CD14-positive monocyte (primary cell): ENCODE measurements around the gene GPC6. TPM values are rescaled to one million over a fixed set of nuclear protein-coding genes. Genes with fewer than 3 reads are reported as not detected.

Experiments
- DNase-seq, 3 donors: peaks; one replicate each; pipeline ENCODE4 v3.0.0-alpha.2; 2011 to 2022
- H2AFZ ChIP-seq: 2 replicates; pipeline ENCODE4 v1.6.0; 2012; ENCODE audit warnings: mild to moderate bottlenecking, low read depth, low read length, inconsistent platforms; ENCODE audit not compliant: insufficient read depth, poor library complexity, severe bottlenecking
- H3K27ac ChIP-seq, 2 donors: 1 replicate in 1 of 2; 2 replicates in 1 of 2; pipeline ENCODE4 v1.5.1; 2012 to 2013; ENCODE audit warnings: low read length in 2 of 2, control low read depth in 1 of 2, inconsistent platforms in 1 of 2, low read depth in 1 of 2, mild to moderate bottlenecking in 1 of 2
- H3K27me3 ChIP-seq, 2 donors: one replicate each; pipeline versions ENCODE4 v1.6.0 to v1.6.1; 2011 to 2013; ENCODE audit warnings: low read length in 2 of 2; ENCODE audit not compliant: control insufficient read depth in 2 of 2, insufficient read depth in 2 of 2
- H3K36me3 ChIP-seq, 2 donors: replicated peaks in 1 of 2; 1 replicate in 1 of 2; 2 replicates in 1 of 2; pipeline versions ENCODE4 v1.5.1 to v1.6.1; 2012 to 2013; ENCODE audit warnings: low read length in 2 of 2, control low read depth in 1 of 2, inconsistent platforms in 1 of 2, mild to moderate bottlenecking in 1 of 2; ENCODE audit not compliant: insufficient read depth in 2 of 2, control insufficient read depth in 1 of 2
- H3K4me1 ChIP-seq, 2 donors: 1 replicate in 1 of 2; 2 replicates in 1 of 2; pipeline versions ENCODE4 v1.5.1 to v1.6.1; 2012 to 2013; ENCODE audit warnings: low read length in 2 of 2, control low read depth in 1 of 2, inconsistent platforms in 1 of 2, mild to moderate bottlenecking in 1 of 2, moderate library complexity in 1 of 2; ENCODE audit not compliant: insufficient read depth in 2 of 2, control insufficient read depth in 1 of 2
- H3K4me2 ChIP-seq: replicated peaks from 2 replicates; pipeline ENCODE3; 2012; ENCODE audit warnings: low read length, moderate library complexity, mild to moderate bottlenecking; ENCODE audit not compliant: poor library complexity, severe bottlenecking; ENCODE audit errors: extremely low read depth
- H3K4me3 ChIP-seq, 3 experiments: fragments of 200-600 bp in 1 of 3; sonication (generic) in 1 of 3; replicated peaks in 1 of 3; 1 replicate in 2 of 3; 2 replicates in 1 of 3; pipeline ENCODE4 v1.5.1; 2011 to 2013; ENCODE audit warnings: low read length in 3 of 3, mild to moderate bottlenecking in 3 of 3, control low read depth in 2 of 3, low read depth in 2 of 3, inconsistent platforms in 1 of 3, moderate library complexity in 1 of 3
- H3K79me2 ChIP-seq: 2 replicates; pipeline ENCODE4 v1.6.0; 2012; ENCODE audit warnings: mild to moderate bottlenecking, control low read depth, inconsistent platforms, low read length, moderate library complexity; ENCODE audit not compliant: insufficient read depth
- H3K9ac ChIP-seq: 2 replicates; pipeline ENCODE4 v1.6.0; 2017; ENCODE audit warnings: low read length, mild to moderate bottlenecking; ENCODE audit not compliant: insufficient read depth, poor library complexity, severe bottlenecking
- H3K9me3 ChIP-seq, 2 donors: replicated peaks in 1 of 2; 1 replicate in 1 of 2; 2 replicates in 1 of 2; pipeline versions ENCODE4 v1.5.1 to v1.6.1; 2012 to 2013; ENCODE audit warnings: low read length in 2 of 2, control low read depth in 1 of 2; ENCODE audit not compliant: control insufficient read depth in 1 of 2, insufficient read depth in 1 of 2
- H4K20me1 ChIP-seq: 2 replicates; pipeline ENCODE4 v1.6.0; 2012; ENCODE audit warnings: mild to moderate bottlenecking, low read length, control low read depth, moderate library complexity; ENCODE audit not compliant: insufficient read depth
- H3K27ac Mint-ChIP-seq, 7 donors: one replicate each; pipeline ENCODE4 v1.8.0; 2020; ENCODE audit warnings: mild to moderate bottlenecking in 7 of 7, mixed read lengths in 7 of 7, moderate library complexity in 6 of 7, inconsistent platforms in 2 of 7
- H3K27me3 Mint-ChIP-seq, 3 donors: one replicate each; pipeline ENCODE4 v1.8.0; 2021 to 2022; ENCODE audit warnings: low read depth in 3 of 3, mild to moderate bottlenecking in 3 of 3, mixed read lengths in 3 of 3, moderate library complexity in 3 of 3, inconsistent platforms in 1 of 3
- H3K36me3 Mint-ChIP-seq, 2 donors: one replicate each; pipeline ENCODE4 v1.8.0; 2020; ENCODE audit warnings: mixed read lengths in 2 of 2, inconsistent platforms in 1 of 2, mild to moderate bottlenecking in 1 of 2
- H3K4me1 Mint-ChIP-seq: one replicate; pipeline ENCODE4 v1.8.0; 2020; ENCODE audit warnings: mild to moderate bottlenecking, mixed read lengths
- H3K4me3 Mint-ChIP-seq, 2 donors: one replicate each; pipeline ENCODE4 v1.8.0; 2020; ENCODE audit warnings: mild to moderate bottlenecking in 2 of 2, mixed read lengths in 2 of 2, moderate library complexity in 1 of 2
- H3K9me3 Mint-ChIP-seq, 7 donors: one replicate each; pipeline ENCODE4 v1.8.0; 2020 to 2022; ENCODE audit warnings: mixed read lengths in 7 of 7, mild to moderate bottlenecking in 6 of 7, moderate library complexity in 6 of 7, inconsistent platforms in 2 of 7
- WGBS: methylation state at CpG from one replicate; pipeline ENCODE4 v1.1.5; 2013; ENCODE audit warnings: missing lambda C conversion rate; ENCODE audit not compliant: insufficient coverage; 5-methylcytosine and 5-hydroxymethylcytosine counted together
- intact Hi-C, 2 donors: fragments of 100-400 bp; cut with micrococcal nuclease; formaldehyde crosslinking; loops; one replicate each; pipeline versions ENCODE4 v1.15.0 to v1.15.1; 2023
- polyA plus RNA-seq, 3 donors: library from polyadenylated mRNA; depleted of rRNA in 1 of 3; unstranded in 2 of 3; stranded (reverse) in 1 of 3; fragments of 300-500 nt in 2 of 3; fragments of >200 nt in 1 of 3; fragmentation: Illumina TruSeq in 2 of 3; gene quantifications; 1 replicate in 2 of 3; 2 replicates in 1 of 3; pipeline ENCODE4 v1.2.3, GENCODE V29; 2012 to 2021
- TF ChIP-seq, protein P1 (sequence below): fragments of 200-600 bp; IDR thresholded peaks from one replicate; pipeline ENCODE4 v1.8.0; 2022; ENCODE audit warnings: antibody characterized with exemption, mild to moderate bottlenecking

The GPC6 gene
- polyA plus RNA-seq, 3 donors = not detected

DNA sequence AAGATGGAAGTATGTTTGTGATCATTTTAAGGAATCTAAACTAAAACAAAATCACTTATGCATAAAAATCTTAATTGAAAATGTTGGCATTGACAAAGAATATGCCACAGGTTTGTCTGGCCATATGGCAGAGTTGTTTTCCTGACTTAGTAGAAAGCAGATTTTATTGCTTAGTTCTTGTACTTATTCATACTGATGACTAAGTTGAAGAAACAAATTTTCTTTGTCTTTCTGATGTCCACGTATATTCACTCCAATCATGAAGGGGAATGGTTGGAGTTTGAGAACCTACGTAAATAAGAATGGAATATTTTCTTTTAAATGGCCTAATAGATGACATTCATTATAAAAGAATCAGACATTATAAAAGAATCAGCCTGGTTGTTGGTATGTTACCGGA, 8.0 kb upstream of the GPC6 start:
- WGBS = no CpG with 5 or more reads among the region's 3 CpGs
- Histone ChIP-seq H3K9me3 (no peaks in the 10 kb centered on the region), H3K9ac (no peak overlapping the region), H3K4me3 (no peak overlapping the region), H3K4me2 (no peak overlapping the region), H3K27ac (no peak overlapping the region), H3K79me2 (no peaks in the 10 kb centered on the region), H3K4me1 (no peaks in the 10 kb centered on the region), H4K20me1 (no peaks in the 10 kb centered on the region), H3K36me3 (no peaks in the 10 kb centered on the region), H2AFZ (no peak overlapping the region), H3K27me3 (no peaks in the 10 kb centered on the region)
- H3K36me3 Mint-ChIP-seq = no peaks in the 10 kb centered on the region
- peaks cover 0 to 4% (median 2%) of the 10 kb centered on the region in 7 donors for H3K9me3 Mint-ChIP-seq
- peaks cover 2 to 3% (median 2%) of the 10 kb centered on the region in 3 donors for H3K27me3 Mint-ChIP-seq
- intact Hi-C loops = no loop called here
- no peak overlapping the region for H3K4me3 Mint-ChIP-seq
- H3K27ac Mint-ChIP-seq = no peak overlapping the region
- TF ChIP-seq, protein P1, sequence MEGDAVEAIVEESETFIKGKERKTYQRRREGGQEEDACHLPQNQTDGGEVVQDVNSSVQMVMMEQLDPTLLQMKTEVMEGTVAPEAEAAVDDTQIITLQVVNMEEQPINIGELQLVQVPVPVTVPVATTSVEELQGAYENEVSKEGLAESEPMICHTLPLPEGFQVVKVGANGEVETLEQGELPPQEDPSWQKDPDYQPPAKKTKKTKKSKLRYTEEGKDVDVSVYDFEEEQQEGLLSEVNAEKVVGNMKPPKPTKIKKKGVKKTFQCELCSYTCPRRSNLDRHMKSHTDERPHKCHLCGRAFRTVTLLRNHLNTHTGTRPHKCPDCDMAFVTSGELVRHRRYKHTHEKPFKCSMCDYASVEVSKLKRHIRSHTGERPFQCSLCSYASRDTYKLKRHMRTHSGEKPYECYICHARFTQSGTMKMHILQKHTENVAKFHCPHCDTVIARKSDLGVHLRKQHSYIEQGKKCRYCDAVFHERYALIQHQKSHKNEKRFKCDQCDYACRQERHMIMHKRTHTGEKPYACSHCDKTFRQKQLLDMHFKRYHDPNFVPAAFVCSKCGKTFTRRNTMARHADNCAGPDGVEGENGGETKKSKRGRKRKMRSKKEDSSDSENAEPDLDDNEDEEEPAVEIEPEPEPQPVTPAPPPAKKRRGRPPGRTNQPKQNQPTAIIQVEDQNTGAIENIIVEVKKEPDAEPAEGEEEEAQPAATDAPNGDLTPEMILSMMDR = no peak
- no peaks in the 10 kb centered on the region for H3K4me1 Mint-ChIP-seq
- no peak for DNase-seq

DNA sequence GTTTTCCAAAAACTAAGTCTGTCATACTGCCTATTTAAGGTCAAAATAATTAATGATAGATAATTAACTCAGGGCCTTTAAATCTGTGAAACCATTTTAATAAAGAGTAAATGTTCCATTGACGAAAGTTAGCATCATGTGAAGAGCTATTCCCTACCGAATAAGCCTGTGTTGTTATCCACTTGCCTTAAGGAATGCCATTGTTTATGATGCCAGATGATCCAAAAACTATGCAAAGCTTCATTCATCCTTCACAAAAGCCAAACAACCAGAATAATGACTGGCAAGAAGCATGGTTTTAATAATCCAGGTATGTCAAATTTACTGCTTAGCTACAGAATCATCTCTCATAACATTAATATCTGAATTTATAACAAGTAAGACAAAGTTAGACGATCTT, 6.5 kb upstream of the GPC6 start:
- no peak overlapping the region for H3K4me2 ChIP-seq
- no peaks in the 10 kb centered on the region for H3K79me2 ChIP-seq
- WGBS = no CpG with 5 or more reads among the region's 3 CpGs
- no peaks in the 10 kb centered on the region for H4K20me1 ChIP-seq
- peaks cover 0 to 1% of the 10 kb centered on the region in 2 donors for H3K27me3 ChIP-seq
- no peak for DNase-seq
- Mint-ChIP-seq H3K36me3 (no peaks in the 10 kb centered on the region), H3K4me3 (no peak overlapping the region), H3K27me3 (peaks cover 2 to 4% (median 3%) of the 10 kb centered on the region in 3 donors), H3K9me3 (peaks cover 0 to 6% (median 4%) of the 10 kb centered on the region in 7 donors), H3K27ac (no peak overlapping the region), H3K4me1 (no peaks in the 10 kb centered on the region)
- H3K9me3 ChIP-seq = no peaks in the 10 kb centered on the region
- H3K4me1 ChIP-seq = no peaks in the 10 kb centered on the region
- H3K27ac ChIP-seq = no peak overlapping the region
- H2AFZ ChIP-seq = no peak overlapping the region
- H3K9ac ChIP-seq = no peak overlapping the region
- H3K36me3 ChIP-seq = no peaks in the 10 kb centered on the region
- no peak overlapping the region for H3K4me3 ChIP-seq
- intact Hi-C loops = no loop called here
- TF ChIP-seq, protein P1 = no peak
